OCI-LY3 (cell line): ENCODE measurements around the gene HM13.
"Not testable (repeated sequence)": the region's sequence is repeated elsewhere in the genome, so short reads cannot be mapped to it uniquely, and the experiment has no call there.

Experiments
- CTCF ChIP-seq: fragments of 200-600, 300-600 bp; sonication (generic); IDR thresholded peaks from 2 replicates; pipeline ENCODE4 v1.5.1; 2014; ENCODE audit warnings: antibody characterized with exemption, low read length, low read depth
- EZH2phosphoT487 ChIP-seq: fragments of 200-600 bp; shearing (Covaris generic); IDR thresholded peaks from 2 replicates; pipeline ENCODE4 v1.6.1; 2018; ENCODE audit warnings: antibody characterized with exemption, mixed run types, low read depth

GRCh38 chr20:31470946-31471345, 43.3 kb upstream of the HM13 start:
- TF ChIP-seq CTCF, EZH2phosphoT487: not testable (repeated sequence)
